ENCODE results near the gene GALNTL6.

GALNTL6 gene

DNA sequence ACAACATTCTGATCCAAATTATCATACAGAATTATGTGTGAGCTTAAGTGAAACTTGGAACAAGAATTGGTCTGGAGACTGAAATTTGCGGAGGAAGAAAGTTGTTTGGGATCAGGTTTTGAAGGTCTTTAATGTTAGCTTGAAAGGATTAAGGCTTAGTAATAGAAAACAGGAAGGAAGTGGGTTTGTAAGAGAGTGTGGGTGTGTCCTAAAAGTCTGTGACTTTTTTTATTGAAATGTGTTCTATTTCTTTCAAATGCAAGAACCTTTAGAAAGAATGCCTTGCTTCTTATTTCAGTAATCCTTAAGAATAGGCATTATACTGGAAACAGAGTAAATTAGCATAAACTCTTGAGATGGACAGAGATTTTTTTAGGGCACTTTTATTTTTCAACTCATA, 198.0 kb downstream of the GALNTL6 start:
- no peak for DNase-seq

DNA sequence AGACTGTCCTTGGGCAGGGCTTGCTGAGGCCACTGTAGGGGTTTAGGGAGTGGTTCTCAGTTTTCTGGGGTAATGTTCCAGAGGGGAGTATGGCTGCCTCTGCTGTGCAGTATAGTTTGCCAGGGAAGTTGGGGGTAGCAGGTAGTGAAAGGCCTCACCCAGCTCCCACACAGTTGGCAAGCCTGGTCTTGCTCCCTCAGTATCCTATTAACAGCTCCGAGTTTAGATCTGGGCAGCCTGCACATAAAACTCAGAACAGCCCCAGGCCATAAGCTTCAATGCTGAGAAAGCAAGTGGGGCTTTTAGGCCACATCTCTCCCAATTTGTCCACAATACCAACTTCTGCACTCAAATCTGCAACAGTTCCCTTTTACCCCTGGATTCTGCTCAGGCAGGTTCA, 205.2 kb downstream of the GALNTL6 start:
- no peak for DNase-seq

DNA sequence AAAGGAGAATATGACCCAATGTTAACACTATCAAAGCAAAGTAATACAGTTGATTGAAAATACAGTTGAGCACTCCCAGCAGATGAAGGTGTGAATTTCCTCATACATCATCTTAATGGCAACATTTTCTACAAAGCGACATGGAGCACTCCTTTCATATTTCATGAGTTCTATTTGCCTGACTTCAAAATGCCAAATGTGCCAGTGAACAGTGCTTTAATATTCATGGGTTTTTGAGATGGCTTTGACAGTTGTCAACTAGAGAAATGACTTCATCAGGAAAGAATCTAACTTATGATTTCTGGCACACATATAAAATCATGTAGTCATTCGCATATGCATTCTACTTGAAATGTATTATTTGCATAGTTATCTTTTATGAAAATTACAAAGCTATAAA, 222.4 kb downstream of the GALNTL6 start:
- peak; percentile 31 for DNase-seq

- no peak for DNase-seq
Observed at GRCh38 chr4:172040766-172041165, 227.6 kb downstream of the GALNTL6 start.

DNA sequence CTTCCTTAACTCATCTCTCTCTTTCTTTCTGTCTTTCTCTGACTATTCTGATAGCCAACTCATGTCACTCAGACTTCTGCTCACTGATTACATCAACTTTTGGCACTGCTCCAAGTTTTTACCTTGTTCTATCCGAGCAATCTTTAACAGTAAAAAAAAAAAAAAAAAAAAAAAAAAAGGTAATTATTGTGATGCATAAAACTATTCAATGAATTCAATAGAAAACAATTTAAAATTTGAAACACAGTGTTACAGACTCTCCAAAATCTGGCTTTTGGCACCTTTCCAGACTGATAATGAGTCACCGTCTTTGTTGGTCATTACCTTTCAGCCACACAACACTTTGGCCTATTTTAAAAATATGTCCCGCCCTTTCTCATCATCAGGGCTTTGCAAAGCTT, 229.5 kb downstream of the GALNTL6 start:
- DNase-seq = no peak

- no peak for DNase-seq
Observed at GRCh38 chr4:172045981-172046380, 232.8 kb downstream of the GALNTL6 start.

- no peak for DNase-seq
Observed at GRCh38 chr4:172048666-172049065, 235.5 kb downstream of the GALNTL6 start.

DNA sequence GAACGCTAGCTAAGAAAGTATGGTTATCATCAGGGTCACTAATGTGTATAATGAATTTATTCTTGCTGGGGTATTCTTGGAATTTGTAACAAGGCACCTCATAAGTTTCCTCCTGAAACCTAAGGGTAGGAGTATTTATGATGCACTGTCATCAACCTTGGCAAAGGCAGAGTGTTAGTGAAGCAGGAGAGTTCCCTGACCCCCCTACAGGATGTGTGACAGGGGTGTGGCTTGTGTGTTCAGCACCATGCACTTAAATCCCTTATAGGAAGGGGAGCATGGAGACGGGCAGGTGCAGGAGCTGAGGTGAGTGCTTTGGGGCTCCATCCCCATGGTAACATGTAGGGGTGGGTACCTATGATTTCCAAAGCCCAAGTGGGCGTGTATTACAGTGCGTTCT, 237.7 kb downstream of the GALNTL6 start:
- no peak for DNase-seq

DNA sequence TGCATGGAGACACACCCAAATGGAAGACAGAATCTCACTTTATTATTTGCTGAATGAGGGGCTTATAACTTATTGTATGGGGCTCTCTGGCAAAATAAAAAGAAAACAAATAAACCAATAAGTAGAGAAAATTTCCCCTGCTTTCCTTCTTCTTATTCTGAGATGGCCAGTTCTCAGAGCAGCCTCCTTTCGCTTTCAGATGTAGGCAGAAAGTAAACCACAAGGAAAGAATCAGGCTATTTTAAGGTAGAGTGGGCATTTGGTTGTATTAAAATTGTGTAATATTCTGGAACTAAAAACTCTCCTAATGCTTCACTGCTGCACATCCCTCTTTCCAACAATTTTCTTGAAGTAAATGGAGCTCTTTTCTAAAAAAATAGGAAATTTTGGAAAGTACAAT, 241.8 kb downstream of the GALNTL6 start:
- DNase-seq = no peak

- no peak for DNase-seq
Observed at GRCh38 chr4:172055498-172055897, 242.3 kb downstream of the GALNTL6 start.

DNA sequence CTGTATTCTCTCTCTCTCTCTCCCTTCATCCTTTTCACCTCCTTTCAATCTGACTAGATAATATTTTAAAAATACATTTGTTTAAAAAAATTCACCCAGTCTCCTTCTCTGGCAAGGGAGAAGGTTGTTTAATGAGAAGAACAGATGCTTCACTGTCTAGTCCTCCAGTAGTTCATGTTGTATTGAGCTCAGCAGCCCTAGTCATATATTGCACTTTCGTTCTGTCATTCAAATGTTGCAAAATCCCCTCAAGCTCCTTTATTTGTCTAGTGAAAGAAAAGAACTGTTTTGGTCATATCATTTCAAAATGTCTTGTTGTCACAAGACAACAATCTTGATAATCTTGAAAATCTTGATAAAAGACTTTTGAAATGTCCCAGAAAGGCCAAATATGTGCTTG, 248.0 kb downstream of the GALNTL6 start:
- no peak for DNase-seq

DNA sequence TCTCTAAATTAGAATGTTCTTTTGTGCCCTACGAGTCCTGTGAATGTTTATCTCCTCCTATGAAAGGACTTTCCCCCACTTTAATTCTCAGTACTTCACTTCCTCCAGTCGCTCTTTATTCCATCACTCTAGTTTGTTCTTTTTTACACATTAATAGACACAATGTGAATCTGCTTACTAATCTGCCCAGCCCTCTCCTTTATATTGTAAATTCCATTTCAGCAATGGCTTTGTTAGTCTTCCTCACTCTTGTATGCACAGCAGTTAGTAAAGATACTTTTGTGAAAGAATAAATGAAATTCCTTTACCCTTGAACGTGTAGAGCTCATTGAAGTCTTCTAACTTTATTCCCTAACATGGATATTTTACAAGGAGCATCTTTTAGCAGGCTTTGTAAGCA, 255.3 kb downstream of the GALNTL6 start:
- no peak for DNase-seq

- DNase-seq = no peak
Observed at GRCh38 chr4:172073590-172073989, 260.4 kb downstream of the GALNTL6 start.

DNA sequence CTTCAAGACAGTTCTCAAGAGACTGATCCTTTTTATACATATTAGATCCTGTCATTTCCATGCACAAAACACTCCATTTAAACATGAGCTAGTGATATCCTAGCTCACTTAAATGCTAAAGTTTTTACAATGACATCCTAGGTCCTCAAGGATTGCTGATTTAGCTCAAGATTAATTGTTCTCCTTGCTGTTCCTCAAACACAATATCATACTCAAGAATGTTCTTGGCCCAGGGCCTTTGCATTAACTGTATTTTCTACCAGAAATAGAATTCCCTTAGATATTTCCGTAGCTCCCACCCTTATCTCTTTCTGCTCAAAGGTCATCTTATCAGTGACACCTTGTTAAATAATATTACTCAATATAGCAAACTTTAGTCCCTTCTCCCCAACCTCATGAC, 270.1 kb downstream of the GALNTL6 start:
- no peak for DNase-seq

DNA sequence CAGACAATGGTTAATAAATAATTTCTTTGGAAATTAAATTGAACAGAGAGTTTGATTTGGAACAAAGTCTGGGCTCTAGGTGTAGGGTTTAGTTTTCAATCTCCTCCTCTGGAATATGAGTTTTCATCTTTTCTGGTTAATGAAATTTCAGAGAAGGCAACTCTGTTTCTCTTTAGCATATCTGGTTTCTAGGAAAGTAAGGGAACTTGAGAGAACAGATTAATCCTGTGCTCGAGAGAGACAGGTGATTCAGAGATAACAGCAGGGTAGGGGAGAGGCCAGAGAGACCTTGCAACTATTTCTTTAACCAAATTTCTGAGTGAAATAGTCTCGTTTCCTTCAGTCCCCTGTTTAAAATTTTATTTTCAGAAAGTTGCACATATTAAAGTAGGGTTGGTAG, 275.4 kb downstream of the GALNTL6 start:
- DNase-seq = no peak

GRCh38 chr4:172095161-172095560, 282.0 kb downstream of the GALNTL6 start:
- no peak for DNase-seq

- DNase-seq = no peak
Observed at GRCh38 chr4:172096786-172097185, 283.6 kb downstream of the GALNTL6 start.

DNA sequence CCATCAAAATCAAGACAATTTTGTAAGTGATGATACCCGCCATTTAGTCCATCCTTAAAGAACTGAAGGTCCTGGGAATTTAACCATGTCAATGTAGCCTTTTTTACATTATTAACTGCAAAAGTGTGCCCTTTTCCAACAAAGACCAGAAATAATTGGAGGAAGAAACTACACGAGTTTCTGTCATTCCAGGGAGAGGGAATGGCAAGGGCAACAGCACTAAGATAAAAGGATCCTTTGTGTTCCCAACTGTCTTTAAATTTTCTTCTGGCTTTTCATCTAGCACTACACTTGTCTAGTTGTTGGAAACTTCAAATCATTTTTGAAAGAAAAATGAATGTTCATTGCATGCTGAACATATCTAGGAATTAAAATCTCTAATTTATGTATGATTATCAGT, 286.2 kb downstream of the GALNTL6 start:
- no peak for DNase-seq

GRCh38 chr4:172103456-172103855, 290.3 kb downstream of the GALNTL6 start:
- DNase-seq = no peak

- peak; percentile 34 for DNase-seq
Observed at GRCh38 chr4:172104539-172104938, 291.3 kb downstream of the GALNTL6 start.

- no peak for DNase-seq
Observed at GRCh38 chr4:172105918-172106317, 292.7 kb downstream of the GALNTL6 start.

GRCh38 chr4:172109466-172109865, 296.3 kb downstream of the GALNTL6 start:
- DNase-seq = no peak

DNA sequence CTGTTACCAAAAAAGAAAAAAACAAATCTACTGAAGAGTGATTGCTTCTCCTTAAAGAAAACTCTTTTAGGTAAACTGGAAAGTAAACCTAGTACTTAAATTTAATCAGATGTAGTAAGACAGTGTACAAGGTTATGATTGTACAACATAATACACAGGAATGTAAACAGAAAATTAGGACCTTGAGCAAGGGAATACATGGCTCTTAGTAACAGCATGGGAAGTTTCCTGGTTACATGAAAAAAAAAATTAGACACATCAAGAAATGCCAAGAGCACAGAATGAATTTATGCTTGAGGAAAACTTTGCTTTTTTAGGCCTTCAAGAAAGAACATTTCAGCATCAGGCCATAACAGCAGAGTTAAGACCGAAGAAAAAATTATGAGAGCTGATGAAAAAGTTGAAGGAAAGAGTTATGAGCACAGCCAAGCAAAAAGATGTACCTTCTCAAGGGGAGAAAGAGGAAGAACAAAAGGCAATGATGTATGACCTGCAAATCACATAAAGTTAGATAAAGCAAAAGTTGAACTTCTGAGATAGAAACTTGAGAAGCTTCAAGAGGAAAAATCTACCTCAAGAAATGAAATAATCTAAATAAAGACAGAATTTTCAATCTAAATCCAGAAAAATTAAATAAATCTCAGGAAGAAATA, 311.6 kb downstream of the GALNTL6 start:
- no peak for DNase-seq

DNA sequence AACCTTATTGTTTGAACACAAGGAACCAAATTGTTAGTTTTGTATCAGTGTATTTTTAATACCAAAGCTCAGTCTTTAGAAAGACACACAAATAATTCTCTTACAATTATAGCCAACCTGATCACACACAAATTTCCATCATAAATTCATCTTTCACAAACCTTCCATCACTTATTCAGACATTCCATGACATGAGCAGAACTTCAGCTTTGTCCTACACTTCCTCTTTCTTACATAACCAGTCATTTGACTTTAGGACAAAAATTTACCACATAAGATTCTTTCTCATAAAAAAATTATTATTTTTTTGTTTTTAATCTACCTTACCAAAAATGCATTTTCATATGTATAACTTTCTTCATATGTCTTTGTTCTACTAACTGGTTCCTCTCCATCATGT, 312.2 kb downstream of the GALNTL6 start:
- no peak for DNase-seq

DNA sequence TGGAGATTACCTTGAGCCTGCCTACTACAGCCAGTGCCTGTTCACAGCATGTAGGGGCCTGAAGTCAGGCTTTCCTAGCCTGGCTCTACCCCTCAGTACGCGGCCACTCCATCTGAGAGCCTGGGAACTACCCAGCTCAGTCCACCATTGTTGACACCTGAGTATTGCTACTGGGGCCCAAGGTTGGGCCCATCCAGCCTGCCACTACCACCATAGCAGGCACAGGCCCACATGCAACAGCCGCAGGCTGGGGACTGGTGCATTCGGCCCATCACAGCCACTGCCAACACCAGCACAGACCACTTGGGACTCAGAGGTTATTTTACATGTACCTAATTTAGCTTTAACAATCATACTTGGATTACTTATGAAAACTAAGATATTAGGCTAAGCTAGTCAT, 314.0 kb downstream of the GALNTL6 start:
- DNase-seq = no peak

DNA sequence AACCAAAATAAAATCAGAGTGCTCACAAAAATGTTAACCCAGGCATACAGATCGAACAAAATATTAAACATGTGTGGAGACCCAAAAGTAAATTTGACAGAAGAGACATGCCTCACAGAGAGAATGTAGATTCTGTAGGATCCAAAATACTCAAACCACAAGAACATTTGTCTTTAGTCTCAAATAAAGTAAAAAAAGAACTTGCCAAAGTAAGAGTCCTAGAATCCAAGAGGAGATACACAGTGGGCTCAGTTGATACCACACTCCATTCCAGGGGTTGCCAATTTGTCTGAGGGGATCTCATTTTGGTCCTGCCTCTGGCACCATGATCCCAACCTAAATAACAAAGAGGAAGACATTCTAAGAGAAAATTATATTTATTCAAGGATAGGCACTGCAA, 316.4 kb downstream of the GALNTL6 start:
- DNase-seq = no peak

All from NCI-H1048 (cell line).